ENCODE measurements around the gene ASIC2.

DNA sequence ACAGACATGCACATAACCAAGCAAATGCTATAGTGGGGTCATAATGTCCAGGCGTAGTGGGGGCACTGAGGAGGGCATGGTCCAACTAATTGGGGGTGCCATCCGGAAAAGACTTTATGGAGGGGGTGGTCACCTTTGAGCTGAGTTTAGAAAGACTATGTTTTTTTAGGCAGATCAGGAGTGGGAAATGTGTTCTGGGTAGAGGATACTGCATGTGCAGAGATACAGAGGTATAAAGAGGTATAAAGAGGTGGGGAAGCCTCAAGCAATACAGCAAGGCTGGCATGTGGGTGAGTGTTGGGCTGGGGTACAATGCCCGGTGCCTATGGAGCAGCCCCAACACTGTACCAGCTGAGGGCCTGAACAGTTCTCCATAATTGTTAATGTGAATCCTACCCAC, 248.3 kb downstream of the ASIC2 start:
- no peak for TF ChIP-seq GATA3 (IDR thresholded peaks at IDR 0.05; ENCODE audit: low read depth, low read length)
- TF ChIP-seq GATA2 (IDR thresholded peaks at IDR 0.05; ENCODE audit: low read depth, low read length) = no peak

All from SH-SY5Y (cell line).